Measurements from ENCODE around the gene CYP2A6. TPM values are rescaled to one million over a fixed set of nuclear protein-coding genes. Genes with fewer than 3 reads are reported as not detected.
"Not testable (repeated sequence)": the region's sequence is repeated elsewhere in the genome, so short reads cannot be mapped to it uniquely, and the experiment has no call there.

Gene CYP2A6
- total RNA-seq (under 1 TPM in 1 of 2 experiments, not detected in 1; 0.23 TPM), polyA plus RNA-seq (not detected)

- H3K27me3 ChIP-seq (ENCODE audit: insufficient read depth, low read length); H3K36me3 Mint-ChIP-seq; H3K4me1 ChIP-seq (ENCODE audit: insufficient read depth, low read length); CTCF ChIA-PET (ENCODE audit: partially characterized antibody); H3K9me3 ChIP-seq (ENCODE audit: control insufficient read depth in 1 of 2, low read length in 2 of 2); intact Hi-C loops (cut with micrococcal nuclease); H3K36me3 ChIP-seq (ENCODE audit: insufficient read depth, low read length); H3K4me3 ChIP-seq (ENCODE audit: low read length in 2 of 2); H3K9me3 Mint-ChIP-seq; H3K27ac ChIP-seq (ENCODE audit: low read depth, low read length); POLR2A ChIA-PET (ENCODE audit: partially characterized antibody); DNase-seq: not testable (repeated sequence)
- H3K4me1 Mint-ChIP-seq, result peaks cover 7 to 31% (median 17%) of the 10 kb centered on the region in 4 donors
- peak within 1 kb of the TSS in 6 of 8 donors; percentile 46 to 80 (median 68) for H3K4me3 Mint-ChIP-seq
- H3K27ac Mint-ChIP-seq, result peak within 1 kb of the TSS in 6 of 7 donors; percentile 59 to 97 (median 82)
- peaks cover 18 to 19% of the 10 kb centered on the region in 2 donors for H3K27me3 Mint-ChIP-seq
These were observed at the start of gene CYP2A6 for GRCh38 chr19:40850277-40850676. Gene CYP2A6, minus strand, starts transcription at chr19:40850447. Its CDS starts 21 bp downstream, at chr19:40850426.

GRCh38 chr19:40899964-40900363 is 49.7 kb upstream of the CYP2A6 start:
- H3K36me3 ChIP-seq (ENCODE audit: insufficient read depth, low read length); H3K9me3 ChIP-seq (ENCODE audit: control insufficient read depth in 1 of 2, low read length in 2 of 2); H3K9me3 Mint-ChIP-seq; intact Hi-C loops (cut with micrococcal nuclease); CTCF ChIA-PET (ENCODE audit: partially characterized antibody); H3K4me3 ChIP-seq (ENCODE audit: low read length in 2 of 2); H3K36me3 Mint-ChIP-seq; POLR2A ChIA-PET (ENCODE audit: partially characterized antibody); H3K27me3 ChIP-seq (ENCODE audit: insufficient read depth, low read length); H3K27ac ChIP-seq (ENCODE audit: low read depth, low read length); H3K27me3 Mint-ChIP-seq: not testable (repeated sequence)
- DNase-seq, result peak in 2 of 5 donors; percentile 24 to 35
- H3K4me1 ChIP-seq (ENCODE audit: insufficient read depth, low read length), result peaks cover 11% of the 10 kb centered on the region
- H3K4me1 Mint-ChIP-seq, result peaks cover 7 to 13% (median 10%) of the 10 kb centered on the region in 4 donors
- peak overlapping the region in 2 of 8 donors; percentile 51 to 60 for H3K4me3 Mint-ChIP-seq
- peak overlapping the region in 3 of 7 donors; percentile 25 to 67 (median 57) for H3K27ac Mint-ChIP-seq

GRCh38 chr19:40896843-40897789 is 46.9 kb upstream of the CYP2A6 start:
- H3K36me3 ChIP-seq (ENCODE audit: insufficient read depth, low read length); H3K9me3 ChIP-seq (ENCODE audit: control insufficient read depth in 1 of 2, low read length in 2 of 2); CTCF ChIA-PET (ENCODE audit: partially characterized antibody); H3K4me3 Mint-ChIP-seq; H3K27me3 ChIP-seq (ENCODE audit: insufficient read depth, low read length); H3K27ac ChIP-seq (ENCODE audit: low read depth, low read length); intact Hi-C loops (cut with micrococcal nuclease); H3K4me3 ChIP-seq (ENCODE audit: low read length in 2 of 2); POLR2A ChIA-PET (ENCODE audit: partially characterized antibody); H3K27ac Mint-ChIP-seq; DNase-seq; H3K9me3 Mint-ChIP-seq; H3K36me3 Mint-ChIP-seq: not testable (repeated sequence)
- peaks cover 7 to 13% (median 10%) of the 10 kb centered on the region in 4 donors for H3K4me1 Mint-ChIP-seq
- H3K27me3 Mint-ChIP-seq, result peaks cover 7 to 10% of the 10 kb centered on the region in 2 donors
- peaks cover 11% of the 10 kb centered on the region for H3K4me1 ChIP-seq (ENCODE audit: insufficient read depth, low read length)

GRCh38 chr19:40896418-40896796 is 46.2 kb upstream of the CYP2A6 start:
- H3K36me3 Mint-ChIP-seq, result no peaks in the 10 kb centered on the region
- H3K9me3 Mint-ChIP-seq, result peaks cover 0 to 1% (median 0%) of the 10 kb centered on the region in 8 donors
- Histone ChIP-seq H3K27me3 (ENCODE audit: insufficient read depth, low read length) (peaks cover 3% of the 10 kb centered on the region), H3K4me1 (ENCODE audit: insufficient read depth, low read length) (peaks cover 11% of the 10 kb centered on the region), H3K9me3 (ENCODE audit: control insufficient read depth in 1 of 2, low read length in 2 of 2) (no peaks in the 10 kb centered on the region), H3K36me3 (ENCODE audit: insufficient read depth, low read length) (no peaks in the 10 kb centered on the region), H3K27ac (ENCODE audit: low read depth, low read length) (no peak overlapping the region), H3K4me3 (ENCODE audit: low read length in 2 of 2) (no peak overlapping the region)
- no peak for DNase-seq
- CTCF ChIA-PET (ENCODE audit: partially characterized antibody), result no interaction called here
- intact Hi-C loops (cut with micrococcal nuclease), result no loop called here
- H3K4me1 Mint-ChIP-seq, result peaks cover 7 to 13% (median 10%) of the 10 kb centered on the region in 4 donors
- H3K27me3 Mint-ChIP-seq, result peaks cover 13 to 14% of the 10 kb centered on the region in 2 donors
- H3K4me3 Mint-ChIP-seq, result no peak overlapping the region
- H3K27ac Mint-ChIP-seq, result no peak overlapping the region
- POLR2A ChIA-PET (ENCODE audit: partially characterized antibody), result no interaction called here

- H3K27me3 Mint-ChIP-seq, result peaks cover 19 to 28% of the 10 kb centered on the region in 2 donors
- H3K4me1 Mint-ChIP-seq, result no peaks in the 10 kb centered on the region
- H3K4me3 Mint-ChIP-seq, result no peak overlapping the region
- Histone ChIP-seq H3K9me3 (ENCODE audit: control insufficient read depth in 1 of 2, low read length in 2 of 2) (no peaks in the 10 kb centered on the region), H3K4me1 (ENCODE audit: insufficient read depth, low read length) (no peaks in the 10 kb centered on the region), H3K27me3 (ENCODE audit: insufficient read depth, low read length) (peaks cover 3% of the 10 kb centered on the region), H3K27ac (ENCODE audit: low read depth, low read length) (no peak overlapping the region), H3K36me3 (ENCODE audit: insufficient read depth, low read length) (no peaks in the 10 kb centered on the region), H3K4me3 (ENCODE audit: low read length in 2 of 2) (no peak overlapping the region)
- ChIA-PET CTCF (ENCODE audit: partially characterized antibody) (no interaction called here), POLR2A (ENCODE audit: partially characterized antibody) (interaction anchor here (0.6 kb wide), 1 partner anchor 19 kb away, joined by 5 read pairs; no protein-coding TSS in a partner anchor)
- no peaks in the 10 kb centered on the region for H3K36me3 Mint-ChIP-seq
- DNase-seq, result no peak
- H3K9me3 Mint-ChIP-seq, result peaks cover 0 to 4% (median 0%) of the 10 kb centered on the region in 8 donors
- intact Hi-C loops (cut with micrococcal nuclease), result no loop called here
- no peak overlapping the region for H3K27ac Mint-ChIP-seq
These were observed 42.9 kb upstream of the CYP2A6 start for GRCh38 chr19:40893112-40893511.

- no peak for DNase-seq
- H3K27me3 ChIP-seq (ENCODE audit: insufficient read depth, low read length), result peaks cover 3% of the 10 kb centered on the region
- no peaks in the 10 kb centered on the region for H3K36me3 ChIP-seq (ENCODE audit: insufficient read depth, low read length)
- no peaks in the 10 kb centered on the region for H3K9me3 ChIP-seq (ENCODE audit: control insufficient read depth in 1 of 2, low read length in 2 of 2)
- H3K4me3 Mint-ChIP-seq, result no peak overlapping the region
- H3K27ac Mint-ChIP-seq, result no peak overlapping the region
- intact Hi-C loops (cut with micrococcal nuclease), result no loop called here
- H3K27me3 Mint-ChIP-seq, result peaks cover 16 to 22% of the 10 kb centered on the region in 2 donors
- no peak overlapping the region for H3K27ac ChIP-seq (ENCODE audit: low read depth, low read length)
- H3K9me3 Mint-ChIP-seq, result peaks cover 0 to 4% (median 0%) of the 10 kb centered on the region in 8 donors
- H3K4me1 Mint-ChIP-seq, result no peaks in the 10 kb centered on the region
- no peak overlapping the region for H3K4me3 ChIP-seq (ENCODE audit: low read length in 2 of 2)
- no peaks in the 10 kb centered on the region for H3K4me1 ChIP-seq (ENCODE audit: insufficient read depth, low read length)
- ChIA-PET POLR2A (ENCODE audit: partially characterized antibody) (no interaction called here), CTCF (ENCODE audit: partially characterized antibody) (no interaction called here)
- H3K36me3 Mint-ChIP-seq, result no peaks in the 10 kb centered on the region
These were observed 39.1 kb upstream of the CYP2A6 start for GRCh38 chr19:40889366-40889765.

GRCh38 chr19:40888191-40888590 is 37.9 kb upstream of the CYP2A6 start:
- POLR2A ChIA-PET (ENCODE audit: partially characterized antibody), result no interaction called here
- peaks cover 0 to 4% (median 0%) of the 10 kb centered on the region in 8 donors for H3K9me3 Mint-ChIP-seq

More at GRCh38 chr19:40888191-40888590, 37.9 kb upstream of the CYP2A6 start:
- no peaks in the 10 kb centered on the region for H3K9me3 ChIP-seq (ENCODE audit: control insufficient read depth in 1 of 2, low read length in 2 of 2)
- intact Hi-C loops (cut with micrococcal nuclease), result no loop called here
- Mint-ChIP-seq H3K4me1 (no peaks in the 10 kb centered on the region), H3K27ac (peak overlapping the region in 1 of 7 donors; percentile 12), H3K36me3 (no peaks in the 10 kb centered on the region), H3K27me3 (peaks cover 16 to 22% of the 10 kb centered on the region in 2 donors), H3K4me3 (no peak overlapping the region)
- CTCF ChIA-PET (ENCODE audit: partially characterized antibody), result no interaction called here
- no peaks in the 10 kb centered on the region for H3K4me1 ChIP-seq (ENCODE audit: insufficient read depth, low read length)
- H3K4me3 ChIP-seq (ENCODE audit: low read length in 2 of 2), result no peak overlapping the region
- H3K27me3 ChIP-seq (ENCODE audit: insufficient read depth, low read length), result no peaks in the 10 kb centered on the region
- DNase-seq, result no peak
- no peaks in the 10 kb centered on the region for H3K36me3 ChIP-seq (ENCODE audit: insufficient read depth, low read length)
- H3K27ac ChIP-seq (ENCODE audit: low read depth, low read length), result no peak overlapping the region

Measured in CD4-positive, alpha-beta memory T cell (primary cell).